Aorta (tissue), 5 donors: ENCODE measurements around the gene DUOXA1. TPM values are rescaled to one million over a fixed set of nuclear protein-coding genes. Genes with fewer than 3 reads are reported as not detected.
A peak's percentile ranks its signal among the peaks of the same experiment; 100 is the strongest.

ENCODE experiments used
- ATAC-seq: fragments of 200-7000 bp; cut with Tn5 transposase; one replicate; pipeline ENCODE4 v1.9.1; 2022; ENCODE audit warnings: moderate library complexity; ENCODE audit not compliant: low FRiP score
- DNase-seq, 2 donors: peaks; one replicate each; pipeline ENCODE4 v3.0.0-alpha.2; 2020
- H3K27ac ChIP-seq, 2 donors: one replicate each; pipeline ENCODE4 v1.5.1; 2013; ENCODE audit warnings: low read length in 2 of 2, mild to moderate bottlenecking in 2 of 2, moderate library complexity in 2 of 2, control low read depth in 1 of 2, inconsistent platforms in 1 of 2, low read depth in 1 of 2
- H3K27me3 ChIP-seq, 2 donors: one replicate each; pipeline ENCODE4 v1.6.1; 2013; ENCODE audit warnings: control low read depth in 1 of 2, low read length in 1 of 2, mild to moderate bottlenecking in 1 of 2, moderate library complexity in 1 of 2; ENCODE audit not compliant: insufficient read depth in 2 of 2, control insufficient read depth in 1 of 2
- H3K36me3 ChIP-seq, 2 donors: one replicate each; pipeline ENCODE4 v1.6.1; 2013; ENCODE audit warnings: control low read depth in 1 of 2, low read length in 1 of 2, mild to moderate bottlenecking in 1 of 2; ENCODE audit not compliant: insufficient read depth in 2 of 2, control insufficient read depth in 1 of 2
- H3K4me1 ChIP-seq, 2 donors: one replicate each; pipeline ENCODE4 v1.6.1; 2013; ENCODE audit warnings: low read length in 2 of 2, control low read depth in 1 of 2, mild to moderate bottlenecking in 1 of 2, moderate library complexity in 1 of 2; ENCODE audit not compliant: insufficient read depth in 2 of 2, control insufficient read depth in 1 of 2
- H3K4me3 ChIP-seq, 2 donors: one replicate each; pipeline ENCODE4 v1.5.1; 2013; ENCODE audit warnings: low read length in 2 of 2, control low read depth in 1 of 2, mild to moderate bottlenecking in 1 of 2
- H3K9me3 ChIP-seq: one replicate; pipeline ENCODE4 v1.6.1; 2013; ENCODE audit warnings: mild to moderate bottlenecking, low read length; ENCODE audit not compliant: control insufficient read depth
- WGBS, 2 donors: extraction: QIAGEN DNeasy Blood & Tissue Kit; methylation state at CpG; one replicate each; pipeline ENCODE4 v1.1.7; 2013; 5-methylcytosine and 5-hydroxymethylcytosine counted together
- intact Hi-C, 2 donors: fragments of 100-400 bp; cut with DNase I; formaldehyde crosslinking; loops; one replicate each; pipeline versions ENCODE4 v1.14.2 to v1.15.0; 2022
- long read RNA-seq, 2 donors: library from polyadenylated mRNA; unstranded; transcript quantifications; one replicate each; pipeline ENCODE4 v2.0.0, GENCODE V29; 2020 to 2021
- polyA plus RNA-seq, 2 donors: library from polyadenylated mRNA; stranded (reverse); fragments of 200-250 nt; gene quantifications; one replicate each; pipeline ENCODE4 v1.2.3, GENCODE V29; 2013
- total RNA-seq, 2 donors: library from RNA; stranded (reverse); fragmentation: NEBNext Ultra II Directional; extraction: Animal tissue kit (Norgen Biotek cat#: 25700); gene quantifications; one replicate each; pipeline ENCODE4 v1.2.1, GENCODE V29; 2021
- donor health status: healthy with polysubstance abuse.
- donor health status: Bipolar disorder and iron deficiency.
- donor health status: DM: no; HTN: no; CAD: no.
- donor health status: DM: no; HTN: no; CAD: no.
- donor health status: DM: yes; HTN: yes; CAD: no.

DUOXA1 gene
- total RNA-seq (1 to 10 TPM in 1 of 2 donors, under 1 TPM in 1; 0.23 to 4.9 TPM), polyA plus RNA-seq (under 1 TPM; 0.38 to 0.43 TPM)
- long read RNA-seq, donor 1 = 0 reads
- long read RNA-seq, donor 2, partial matches to known transcripts = 2 of 4 reads
- long read RNA-seq, donor 2, other reads (novel, unspliced or antisense) = 1 of 4 reads

- H3K4me1 ChIP-seq = no peaks in the 10 kb centered on the region
- WGBS, 2 donors = 2% methylated on average over 35 to 46 of the region's 46 CpGs
- intact Hi-C loops = no loop called here
- peak in 1 of 2 donors; percentile 80 for DNase-seq
- H3K4me3 ChIP-seq = no peak within 1 kb of the TSS
- no peaks in the 10 kb centered on the region for H3K36me3 ChIP-seq
- H3K27ac ChIP-seq = no peak within 1 kb of the TSS
- H3K9me3 ChIP-seq = no peaks in the 10 kb centered on the region
- H3K27me3 ChIP-seq = no peaks in the 10 kb centered on the region
- ATAC-seq = peak; percentile 69
Measured at GRCh38 chr15:45129651-45130129, at the start of gene DUOXA1, which contains the start of gene DUOX1. Gene DUOXA1 (minus strand): TSS chr15:45129879. CDS start chr15:45123014, 6,865 bp downstream. Gene DUOX1 (plus strand): TSS chr15:45129994. CDS start chr15:45131967, 1,973 bp downstream.

GRCh38 chr15:45177285-45177684, 47.6 kb upstream of the DUOXA1 start:
- no peak overlapping the region for H3K27ac ChIP-seq
- intact Hi-C loops = no loop called here
- DNase-seq (no peak), ATAC-seq (no peak)
- H3K36me3 ChIP-seq = no peaks in the 10 kb centered on the region
- H3K4me1 ChIP-seq = no peaks in the 10 kb centered on the region
- no peaks in the 10 kb centered on the region for H3K9me3 ChIP-seq
- 94 to 97% methylated on average over 3 of the region's 3 CpGs for WGBS, 2 donors
- no peaks in the 10 kb centered on the region for H3K27me3 ChIP-seq
- no peak overlapping the region for H3K4me3 ChIP-seq

GRCh38 chr15:45174577-45174976, 44.9 kb upstream of the DUOXA1 start:
- Histone ChIP-seq H3K4me1 (no peaks in the 10 kb centered on the region), H3K4me3 (no peak overlapping the region), H3K36me3 (peaks cover 0 to 3% of the 10 kb centered on the region in 2 donors), H3K9me3 (no peaks in the 10 kb centered on the region), H3K27ac (no peak overlapping the region), H3K27me3 (no peaks in the 10 kb centered on the region)
- WGBS, 2 donors = 90 to 93% methylated on average over 2 of the region's 2 CpGs
- DNase-seq (no peak), ATAC-seq (no peak)
- intact Hi-C loops = no loop called here

- WGBS, 2 donors = 90 to 92% methylated on average over 6 of the region's 6 CpGs
- peaks cover 0 to 3% of the 10 kb centered on the region in 2 donors for H3K36me3 ChIP-seq
- DNase-seq (no peak), ATAC-seq (no peak)
- H3K4me1 ChIP-seq = no peaks in the 10 kb centered on the region
- intact Hi-C loops = no loop called here
- H3K9me3 ChIP-seq = no peaks in the 10 kb centered on the region
- H3K4me3 ChIP-seq = no peak overlapping the region
- H3K27me3 ChIP-seq = no peaks in the 10 kb centered on the region
- no peak overlapping the region for H3K27ac ChIP-seq
Measured at GRCh38 chr15:45174069-45174468, 44.4 kb upstream of the DUOXA1 start.

- no peak overlapping the region for H3K4me3 ChIP-seq
- no peaks in the 10 kb centered on the region for H3K27me3 ChIP-seq
- H3K36me3 ChIP-seq = peaks cover 0 to 3% of the 10 kb centered on the region in 2 donors
- ATAC-seq = no peak
- no peak for DNase-seq
- H3K4me1 ChIP-seq = no peaks in the 10 kb centered on the region
- WGBS, 2 donors = 96 to 98% methylated on average over 12 of the region's 12 CpGs
- H3K9me3 ChIP-seq = no peaks in the 10 kb centered on the region
- intact Hi-C loops = no loop called here
- H3K27ac ChIP-seq = no peak overlapping the region
Measured at GRCh38 chr15:45171912-45172311, 42.2 kb upstream of the DUOXA1 start.

GRCh38 chr15:45169608-45170480, 40.2 kb upstream of the DUOXA1 start:
- peaks cover 0 to 3% of the 10 kb centered on the region in 2 donors for H3K36me3 ChIP-seq
- H3K4me3 ChIP-seq = no peak overlapping the region
- no peaks in the 10 kb centered on the region for H3K4me1 ChIP-seq
- 71 to 81% methylated on average over 4 of the region's 4 CpGs for WGBS, 2 donors
- H3K9me3 ChIP-seq = no peaks in the 10 kb centered on the region
- ATAC-seq (no peak), DNase-seq (no peak)
- H3K27me3 ChIP-seq = no peaks in the 10 kb centered on the region
- H3K27ac ChIP-seq = no peak overlapping the region
- intact Hi-C loops = loop anchor here in 1 of 2 donors (5.0 to 10.0 kb wide), 3 partner anchors 135 to 287 kb away; a partner anchor contains a TSS

GRCh38 chr15:45168751-45169551, 39.3 kb upstream of the DUOXA1 start:
- Histone ChIP-seq H3K36me3 (peaks cover 0 to 3% of the 10 kb centered on the region in 2 donors), H3K4me3 (no peak overlapping the region), H3K27me3 (no peaks in the 10 kb centered on the region), H3K4me1 (no peaks in the 10 kb centered on the region), H3K27ac (no peak overlapping the region), H3K9me3 (no peaks in the 10 kb centered on the region)
- DNase-seq = no peak
- intact Hi-C loops = loop anchor here in 1 of 2 donors (5.0 to 10.0 kb wide), 3 partner anchors 136 to 288 kb away; a partner anchor contains a TSS
- no peak for ATAC-seq
- WGBS, 2 donors = 85 to 86% methylated on average over 9 of the region's 9 CpGs

GRCh38 chr15:45168286-45168685, 38.6 kb upstream of the DUOXA1 start:
- Histone ChIP-seq H3K36me3 (peaks cover 0 to 3% of the 10 kb centered on the region in 2 donors), H3K27me3 (no peaks in the 10 kb centered on the region), H3K9me3 (no peaks in the 10 kb centered on the region), H3K4me1 (no peaks in the 10 kb centered on the region), H3K27ac (peak overlapping the region in 1 of 2 donors; percentile 89), H3K4me3 (no peak overlapping the region)
- DNase-seq (no peak), ATAC-seq (no peak)
- 94 to 96% methylated on average over 4 of the region's 4 CpGs for WGBS, 2 donors
- intact Hi-C loops = loop anchor here in 1 of 2 donors (5.0 to 10.0 kb wide), 3 partner anchors 137 to 289 kb away; a partner anchor contains a TSS
